Mesenteric fat pad (tissue), 1 donor: ENCODE data around the gene ADRA2C. TPM values are rescaled to one million over a fixed set of nuclear protein-coding genes. Genes with fewer than 3 reads are reported as not detected.

Experiments
- DNase-seq: peaks from one replicate; pipeline ENCODE4 v3.0.0-alpha.2; 2020; ENCODE audit warnings: low spot score
- total RNA-seq: library from RNA; stranded (reverse); fragmentation: NEBNext Ultra II Directional; extraction: Animal tissue kit (Norgen Biotek cat#: 25700); gene quantifications from one replicate; pipeline ENCODE4 v1.2.1, GENCODE V29; 2021
- donor health status: DM: yes; HTN: yes; CAD: no.

ADRA2C gene
- total RNA-seq, 1 donor from 2014 or later = 8.6 TPM

DNA sequence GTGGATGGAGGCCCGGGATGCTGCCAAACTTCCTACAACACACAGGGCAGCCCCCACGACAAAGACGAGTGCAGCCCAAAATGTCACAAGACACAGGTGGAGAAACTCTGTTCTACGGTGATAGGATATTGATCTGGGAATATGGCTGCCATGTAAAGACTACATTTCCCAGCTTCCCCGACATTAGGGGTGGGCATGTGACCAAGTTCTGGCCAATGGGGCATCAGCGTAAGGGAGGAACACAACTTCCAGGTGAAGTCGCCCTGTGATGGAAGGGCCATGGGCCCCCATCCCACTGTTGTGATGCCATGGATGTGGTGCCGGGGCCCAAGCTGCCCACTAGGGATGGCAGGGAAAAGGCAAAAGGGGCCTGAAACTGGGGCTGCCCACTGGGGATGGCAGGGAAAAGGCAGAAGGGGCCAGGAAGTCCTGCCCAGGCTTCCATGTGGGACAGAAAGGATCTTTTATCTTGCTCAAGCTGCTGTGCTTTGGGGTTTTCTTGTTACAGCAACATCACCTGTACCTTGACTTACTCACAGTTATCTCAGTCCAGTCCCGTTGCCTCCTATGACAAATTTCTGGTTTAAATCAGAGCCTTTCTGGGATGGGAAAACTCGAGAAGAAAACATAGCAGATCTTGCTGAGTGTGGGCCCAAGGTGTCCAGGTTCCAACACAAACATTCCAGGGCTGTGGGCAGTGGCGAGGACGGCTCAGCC is 9.7 kb upstream of the ADRA2C start:
- no peak for DNase-seq

DNA sequence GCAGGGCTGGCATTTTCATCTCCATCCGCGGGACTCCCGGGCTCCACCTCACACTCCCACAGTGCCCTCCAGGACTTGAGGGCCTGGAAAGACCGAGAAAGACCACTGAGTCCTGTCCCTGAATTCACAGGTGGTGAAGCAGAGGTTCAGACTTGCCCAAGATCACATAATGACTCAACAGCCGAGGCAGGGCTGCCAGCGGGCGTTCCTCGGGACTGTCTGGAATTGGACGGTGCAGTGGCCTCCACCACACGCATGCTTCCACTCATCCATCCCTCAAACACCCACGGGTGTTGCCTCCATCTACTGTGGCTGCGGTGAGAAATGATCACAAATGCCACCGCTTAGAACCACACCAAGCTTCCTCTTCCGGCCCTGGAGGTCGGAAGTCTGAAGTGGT is 6.9 kb upstream of the ADRA2C start:
- no peak for DNase-seq

DNA sequence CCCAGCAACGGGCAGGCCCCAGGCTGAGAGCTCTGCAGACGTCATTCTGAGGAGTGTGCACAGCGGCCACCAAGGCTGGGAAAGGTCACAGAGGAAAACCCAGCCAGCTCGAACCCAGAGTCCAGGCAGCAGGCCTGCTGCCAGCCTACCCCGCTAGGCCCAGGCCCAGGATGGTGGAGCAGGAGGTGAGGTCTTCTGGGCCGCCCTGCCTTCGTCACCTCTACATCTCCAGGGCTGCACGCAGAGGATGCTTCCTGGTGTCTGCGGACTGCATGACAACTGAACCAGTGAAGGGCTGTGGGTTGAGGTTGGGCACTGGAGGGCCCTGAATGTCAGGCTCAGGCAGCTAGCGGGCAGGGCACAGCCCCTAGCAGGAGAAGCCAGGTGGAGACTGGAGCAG is 5.8 kb upstream of the ADRA2C start:
- DNase-seq = no peak

GRCh38 chr4:3760841-3761240 is 5.3 kb upstream of the ADRA2C start:
- DNase-seq = no peak

- DNase-seq = no peak
These were observed 3.9 kb upstream of the ADRA2C start for GRCh38 chr4:3762264-3762663.

GRCh38 chr4:3762753-3763549 is 3.2 kb upstream of the ADRA2C start:
- no peak for DNase-seq

DNA sequence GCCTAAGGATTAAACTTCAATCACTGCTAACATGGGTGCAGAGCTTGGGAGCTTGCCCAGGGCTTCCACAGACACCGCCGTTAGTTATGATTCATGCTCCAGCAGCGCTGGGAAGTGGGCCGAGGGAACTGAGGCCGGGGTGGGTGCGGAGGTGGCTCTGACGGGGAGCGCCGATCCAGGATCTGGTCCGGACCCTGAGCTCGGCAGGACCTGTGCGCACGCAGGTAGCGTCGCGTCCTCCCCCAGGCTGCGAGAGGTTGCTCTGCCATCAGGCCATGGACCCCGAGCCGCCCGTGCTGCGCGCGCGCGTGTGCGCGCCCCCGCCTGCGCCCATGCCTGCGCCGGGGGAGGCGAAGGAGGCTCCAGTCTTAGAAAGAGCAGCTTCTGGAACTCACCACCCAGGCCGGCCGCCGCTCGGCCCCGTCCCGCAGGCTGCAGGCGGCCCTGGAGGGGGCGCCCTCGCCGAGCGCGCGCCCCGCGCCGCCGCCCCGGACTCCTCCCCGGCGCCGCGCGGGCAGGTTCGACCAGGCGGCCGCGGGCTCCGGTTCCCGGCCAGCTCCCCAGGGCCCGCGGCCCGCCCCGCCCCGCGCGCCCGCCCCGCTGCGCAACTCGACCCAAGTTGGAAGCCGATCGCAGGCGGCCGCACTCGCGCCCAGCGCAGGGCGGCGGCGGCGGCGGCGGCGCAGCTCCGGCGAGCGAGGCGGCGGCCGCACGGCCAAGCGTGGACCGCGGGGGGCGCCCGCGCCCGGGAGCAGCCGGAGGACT is 732 bp upstream of the ADRA2C start:
- no peak for DNase-seq

DNA sequence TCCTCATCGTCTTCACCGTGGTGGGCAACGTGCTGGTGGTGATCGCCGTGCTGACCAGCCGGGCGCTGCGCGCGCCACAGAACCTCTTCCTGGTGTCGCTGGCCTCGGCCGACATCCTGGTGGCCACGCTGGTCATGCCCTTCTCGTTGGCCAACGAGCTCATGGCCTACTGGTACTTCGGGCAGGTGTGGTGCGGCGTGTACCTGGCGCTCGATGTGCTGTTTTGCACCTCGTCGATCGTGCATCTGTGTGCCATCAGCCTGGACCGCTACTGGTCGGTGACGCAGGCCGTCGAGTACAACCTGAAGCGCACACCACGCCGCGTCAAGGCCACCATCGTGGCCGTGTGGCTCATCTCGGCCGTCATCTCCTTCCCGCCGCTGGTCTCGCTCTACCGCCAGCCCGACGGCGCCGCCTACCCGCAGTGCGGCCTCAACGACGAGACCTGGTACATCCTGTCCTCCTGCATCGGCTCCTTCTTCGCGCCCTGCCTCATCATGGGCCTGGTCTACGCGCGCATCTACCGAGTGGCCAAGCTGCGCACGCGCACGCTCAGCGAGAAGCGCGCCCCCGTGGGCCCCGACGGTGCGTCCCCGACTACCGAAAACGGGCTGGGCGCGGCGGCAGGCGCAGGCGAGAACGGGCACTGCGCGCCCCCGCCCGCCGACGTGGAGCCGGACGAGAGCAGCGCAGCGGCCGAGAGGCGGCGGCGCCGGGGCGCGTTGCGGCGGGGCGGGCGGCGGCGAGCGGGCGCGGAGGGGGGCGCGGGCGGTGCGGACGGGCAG is 792 bp downstream of the ADRA2C start:
- DNase-seq = no peak

GRCh38 chr4:3767570-3768288 is 1.5 kb downstream of the ADRA2C start:
- no peak for DNase-seq

- DNase-seq = no peak
These were observed 2.9 kb downstream of the ADRA2C start for GRCh38 chr4:3768842-3769641.

DNA sequence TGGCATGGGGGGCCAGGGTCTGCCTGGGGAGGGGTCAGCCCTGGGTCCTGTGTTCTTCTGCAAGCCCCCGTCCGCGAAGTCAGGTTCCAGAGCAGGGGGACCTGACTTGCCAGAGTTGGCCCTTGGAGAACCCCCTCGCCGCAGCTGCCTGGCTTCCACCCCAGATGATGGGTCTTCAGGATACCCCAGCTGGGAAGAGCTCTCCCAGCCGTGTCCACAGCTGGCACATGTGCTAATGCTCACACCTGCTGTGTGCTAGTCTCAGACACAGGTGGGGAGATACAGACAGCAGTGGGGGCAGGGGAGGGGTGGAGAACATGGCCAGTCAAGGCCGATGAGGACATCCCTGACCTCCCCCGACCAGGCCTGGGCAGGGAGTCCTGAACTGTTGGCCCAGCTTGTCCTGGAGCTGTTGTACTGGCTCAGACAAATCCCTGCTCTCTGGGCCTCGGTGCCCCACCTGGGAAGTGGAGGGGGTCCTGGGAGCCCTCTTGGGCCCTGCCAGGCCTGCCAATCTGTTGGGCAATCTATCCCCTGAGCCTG is 3.5 kb downstream of the ADRA2C start:
- no peak for DNase-seq

GRCh38 chr4:3770323-3771163 is 4.4 kb downstream of the ADRA2C start:
- no peak for DNase-seq

- no peak for DNase-seq
These were observed 5.1 kb downstream of the ADRA2C start for GRCh38 chr4:3771164-3771809.

- DNase-seq = no peak
These were observed 5.8 kb downstream of the ADRA2C start for GRCh38 chr4:3771939-3772495.

DNA sequence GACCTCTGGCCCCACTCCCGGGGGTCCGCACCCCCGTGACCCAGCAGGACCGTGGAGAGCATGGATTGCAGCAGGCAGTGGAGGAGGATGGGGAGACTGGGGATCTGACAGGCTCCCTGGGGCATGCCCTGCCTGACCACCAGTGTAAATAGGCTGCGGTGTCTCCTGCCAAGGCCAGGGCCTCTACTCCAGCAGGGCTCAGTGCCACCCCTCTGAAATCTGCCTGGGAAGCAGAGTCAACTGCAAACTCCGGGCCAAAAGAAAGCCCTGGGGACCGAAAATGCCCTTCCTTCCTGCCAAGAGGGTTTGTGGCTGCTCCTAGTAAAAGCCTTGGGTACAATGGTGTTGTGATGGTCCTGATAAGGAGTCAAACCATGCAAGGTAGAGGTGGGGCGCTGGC is 6.4 kb downstream of the ADRA2C start:
- no peak for DNase-seq

DNA sequence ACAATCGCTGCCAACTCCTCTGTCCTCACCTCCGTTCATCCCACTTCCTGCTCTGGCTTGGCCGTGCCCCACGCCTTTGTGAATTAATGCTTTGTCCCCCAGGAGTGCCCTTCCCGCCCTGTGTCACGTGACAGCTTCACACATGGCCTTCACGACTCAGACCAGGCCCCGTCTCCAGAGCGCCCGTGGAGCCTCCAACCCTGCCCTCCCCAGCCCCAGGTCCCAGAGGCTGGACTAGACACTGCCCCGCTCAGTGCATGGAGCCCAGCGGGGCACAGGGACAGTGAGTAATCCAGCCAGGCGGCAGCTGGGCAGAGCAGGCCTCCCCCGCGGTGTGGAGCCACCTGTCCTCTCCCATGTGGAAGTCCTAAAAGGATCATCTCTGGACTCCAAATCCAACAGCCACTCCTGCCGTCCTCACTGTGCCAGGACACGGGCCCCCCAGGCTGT is 7.4 kb downstream of the ADRA2C start:
- DNase-seq = no peak

GRCh38 chr4:3774253-3774883 is 8.2 kb downstream of the ADRA2C start:
- no peak for DNase-seq
